Left lung (tissue), 10 donors: Measurements from ENCODE around the gene UBIAD1. TPM values are rescaled to one million over a fixed set of nuclear protein-coding genes. Genes with fewer than 3 reads are reported as not detected.

Experiments used
- ATAC-seq: fragments of 200-7000 bp; cut with Tn5 transposase; one replicate; pipeline ENCODE4 v1.9.1; 2020; ENCODE audit warnings: moderate library complexity
- DNase-seq, 4 donors: peaks; one replicate each; pipeline ENCODE4 v3.0.0-alpha.2; 2013 to 2020
- H3K27ac ChIP-seq, 2 donors: fragments of 200-600 bp; sonication (generic) in 1 of 2; one replicate each; pipeline versions ENCODE4 v1.5.0 to v1.8.0; 2020 to 2021
- H3K27me3 ChIP-seq, 2 donors: fragments of 200-600 bp; sonication (generic) in 1 of 2; one replicate each; pipeline versions ENCODE4 v1.5.0 to v1.8.0; 2020 to 2021
- H3K36me3 ChIP-seq, 2 donors: fragments of 200-600 bp; sonication (generic) in 1 of 2; one replicate each; pipeline versions ENCODE4 v1.5.0 to v1.8.0; 2020 to 2021
- H3K4me1 ChIP-seq, 2 donors: fragments of 200-600 bp; one replicate each; pipeline ENCODE4 v1.8.0; 2021
- H3K4me3 ChIP-seq, 2 donors: fragments of 200-600 bp; sonication (generic) in 1 of 2; one replicate each; pipeline versions ENCODE4 v1.5.0 to v1.8.0; 2020 to 2021; ENCODE audit warnings: mild to moderate bottlenecking in 1 of 2
- H3K9me3 ChIP-seq, 2 donors: fragments of 200-600 bp; sonication (generic) in 1 of 2; one replicate each; pipeline versions ENCODE4 v1.5.0 to v1.8.0; 2020 to 2021
- CTCF ChIP-seq, 2 donors: fragments of 200-600 bp; sonication (generic) in 1 of 2; IDR thresholded peaks; one replicate each; pipeline versions ENCODE4 v1.5.0 to v1.8.0; 2021; ENCODE audit warnings: antibody characterized with exemption in 2 of 2
- intact Hi-C, 2 donors: fragments of 100-400 bp; cut with DNase I; formaldehyde crosslinking; loops; one replicate each; pipeline versions ENCODE4 v1.11.2 to v1.14.2; 2022
- polyA plus RNA-seq, 6 donors: library from polyadenylated mRNA; unstranded; fragments of 120-200 nt; gene quantifications; one replicate each; pipeline ENCODE4 v1.2.1, GENCODE V29; 2013; ENCODE audit not compliant: insufficient read length in 6 of 6
- total RNA-seq, 2 donors: library from RNA; stranded (reverse); fragmentation: NEBNext Ultra II Directional; extraction: Animal tissue kit (Norgen Biotek cat#: 25700); gene quantifications; one replicate each; pipeline ENCODE4 v1.2.1, GENCODE V29; 2021
- donor health status: DM: no; HTN: yes; CAD: no.
- donor health status: DM: no; HTN: no; CAD: no.

The UBIAD1 gene
- total and polyA plus RNA-seq, 8 donors: 9.3 to 19.4 (median 16.7) TPM

- TF ChIP-seq CTCF (IDR thresholded peaks at IDR 0.05): no peak
- DNase-seq: no peak
- no peaks in the 10 kb centered on the region for H3K36me3 ChIP-seq
- ATAC-seq: no peak
- H3K4me1 ChIP-seq: no peaks in the 10 kb centered on the region
- H3K9me3 ChIP-seq: no peaks in the 10 kb centered on the region
- peaks cover 8 to 38% of the 10 kb centered on the region in 2 donors for H3K27me3 ChIP-seq
- no peak overlapping the region for H3K4me3 ChIP-seq
- H3K27ac ChIP-seq: no peak overlapping the region
- intact Hi-C loops: no loop called here
Observed at GRCh38 chr1:11335417-11336056, 62.5 kb downstream of the UBIAD1 start.

GRCh38 chr1:11337580-11338073 is 64.6 kb downstream of the UBIAD1 start:
- Histone ChIP-seq H3K9me3 (no peaks in the 10 kb centered on the region), H3K4me3 (no peak overlapping the region), H3K4me1 (no peaks in the 10 kb centered on the region), H3K27ac (no peak overlapping the region), H3K36me3 (no peaks in the 10 kb centered on the region), H3K27me3 (peaks cover 9 to 49% of the 10 kb centered on the region in 2 donors)
- peak; percentile 47 to 68 for TF ChIP-seq CTCF (IDR thresholded peaks at IDR 0.05)
- ATAC-seq: peak; percentile 61
- DNase-seq: peak in 1 of 4 donors; percentile 79
- intact Hi-C loops: no loop called here

Other genes with a start within 250 kb of the UBIAD1 start
- not detected for gene MASP2, start 226.0 kb upstream of the UBIAD1 start, total RNA-seq
- 10 to 100 TPM in 4 of 6 donors, 1 to 10 TPM in 2; 8.9 to 12.3 (median 10.9) TPM for gene MASP2, start 226.0 kb upstream of the UBIAD1 start, polyA plus RNA-seq
- gene SRM, start 213.2 kb upstream of the UBIAD1 start, total RNA-seq: 100 to 1,000 TPM in 1 of 2 donors, 10 to 100 TPM in 1; 67.1 to 123 TPM
- 10 to 100 TPM; 35.2 to 78.7 (median 48.3) TPM for gene SRM, start 213.2 kb upstream of the UBIAD1 start, polyA plus RNA-seq
- gene EXOSC10, start 173.3 kb upstream of the UBIAD1 start, total RNA-seq: 10 to 100 TPM; 42.9 to 53.2 TPM
- 100 to 1,000 TPM in 5 of 6 donors, 10 to 100 TPM in 1; 97.4 to 116 (median 107) TPM for gene EXOSC10, start 173.3 kb upstream of the UBIAD1 start, polyA plus RNA-seq
- gene ANGPTL7, start 83.8 kb upstream of the UBIAD1 start, total RNA-seq: 1 to 10 TPM in 1 of 2 donors, under 1 TPM in 1; 0.42 to 1.6 TPM
- gene ANGPTL7, start 83.8 kb upstream of the UBIAD1 start, polyA plus RNA-seq: under 1 TPM; 0.07 to 0.27 (median 0.17) TPM
- 10 to 100 TPM; 38.9 to 41.5 TPM for gene MTOR, start 10.6 kb upstream of the UBIAD1 start, total RNA-seq
- 10 to 100 TPM; 38.0 to 45.4 (median 39.9) TPM for gene MTOR, start 10.6 kb upstream of the UBIAD1 start, polyA plus RNA-seq
- under 1 TPM; 0.05 to 0.12 TPM for gene DISP3, start 206.0 kb downstream of the UBIAD1 start, total RNA-seq
- under 1 TPM; 0.46 to 0.98 (median 0.57) TPM for gene DISP3, start 206.0 kb downstream of the UBIAD1 start, polyA plus RNA-seq